GM19468 (cell line): ENCODE data around the gene ACVR1.
"Not testable (repeated sequence)": the region's sequence is repeated elsewhere in the genome, so short reads cannot be mapped to it uniquely, and the experiment has no call there.

Experiments used
- ATAC-seq: cut with Tn5 transposase; IDR thresholded peaks from one replicate; pipeline ENCODE4 v1.9.1; 2021; ENCODE audit warnings: mild to moderate bottlenecking, moderate library complexity, moderate number of reproducible peaks; ENCODE audit not compliant: unreplicated experiment; ENCODE audit errors: extremely low read depth

Gene ACVR1

GRCh38 chr2:157831573-157832315 is 44.4 kb downstream of the ACVR1 start:
- no peak for ATAC-seq

GRCh38 chr2:157830696-157831570 is 45.2 kb downstream of the ACVR1 start:
- no peak for ATAC-seq

GRCh38 chr2:157830266-157830665 is 45.9 kb downstream of the ACVR1 start:
- no peak for ATAC-seq

GRCh38 chr2:157827377-157827776 is 48.8 kb downstream of the ACVR1 start:
- no peak for ATAC-seq

- not testable (repeated sequence) for ATAC-seq
These were observed 49.5 kb downstream of the ACVR1 start for GRCh38 chr2:157826644-157827043.

GRCh38 chr2:157825885-157826284 is 50.2 kb downstream of the ACVR1 start:
- no peak for ATAC-seq

- ATAC-seq = no peak
These were observed 53.1 kb downstream of the ACVR1 start for GRCh38 chr2:157822993-157823392.

GRCh38 chr2:157822533-157822932 is 53.6 kb downstream of the ACVR1 start:
- no peak for ATAC-seq

GRCh38 chr2:157821519-157822131 is 54.5 kb downstream of the ACVR1 start:
- no peak for ATAC-seq

- no peak for ATAC-seq
These were observed 55.9 kb downstream of the ACVR1 start for GRCh38 chr2:157820193-157820592.

- ATAC-seq = no peak
These were observed 56.4 kb downstream of the ACVR1 start for GRCh38 chr2:157819761-157820160.

- ATAC-seq = no peak
These were observed 57.9 kb downstream of the ACVR1 start for GRCh38 chr2:157818227-157818626.

- ATAC-seq = no peak
These were observed 60.7 kb downstream of the ACVR1 start for GRCh38 chr2:157815421-157815820.

GRCh38 chr2:157813467-157813866 is 62.7 kb downstream of the ACVR1 start:
- ATAC-seq = no peak

GRCh38 chr2:157810037-157810436 is 66.1 kb downstream of the ACVR1 start:
- no peak for ATAC-seq

- no peak for ATAC-seq
These were observed 66.9 kb downstream of the ACVR1 start for GRCh38 chr2:157809212-157809611.

- no peak for ATAC-seq
These were observed 67.7 kb downstream of the ACVR1 start for GRCh38 chr2:157808421-157808820.

- ATAC-seq = no peak
These were observed 69.6 kb downstream of the ACVR1 start for GRCh38 chr2:157806426-157807077.

GRCh38 chr2:157805519-157805918 is 70.6 kb downstream of the ACVR1 start:
- no peak for ATAC-seq

GRCh38 chr2:157804355-157804754 is 71.8 kb downstream of the ACVR1 start:
- ATAC-seq = no peak
